Activated B cell treated with CpG ODN at 0.5 μM for 24 hours (primary cell): ENCODE measurements around the gene AKTIP. TPM values are rescaled to one million over a fixed set of nuclear protein-coding genes. Genes with fewer than 3 reads are reported as not detected.
"Not testable (repeated sequence)": the region's sequence is repeated elsewhere in the genome, so short reads cannot be mapped to it uniquely, and the experiment has no call there.

Source experiments
- ATAC-seq: fragments of 200-7000 bp; cut with Tn5 transposase; one replicate; pipeline ENCODE4 v1.10.0; 2021; ENCODE audit warnings: low read depth, mild to moderate bottlenecking, moderate library complexity
- CTCF ChIA-PET: fragments of 350-600 bp; sonication (Branson Sonifier 250); formaldehyde crosslinking; loops from one replicate; lab custom pipeline; 2021; ENCODE audit warnings: antibody characterized with exemption; lab: Charles Lee
- POLR2A ChIA-PET: fragments of 350-600 bp; sonication (Branson Sonifier 250); formaldehyde crosslinking; loops from one replicate; lab custom pipeline; 2021; ENCODE audit warnings: antibody characterized with exemption; lab: Charles Lee
- DNase-seq: peaks from one replicate; pipeline ENCODE4 v3.0.0; 2022
- H3K27ac Mint-ChIP-seq: one replicate; pipeline ENCODE4 v1.8.0; 2020; ENCODE audit warnings: mixed read lengths
- H3K27me3 Mint-ChIP-seq: one replicate; pipeline ENCODE4 v1.8.0; 2021; ENCODE audit warnings: mixed read lengths
- H3K36me3 Mint-ChIP-seq: one replicate; pipeline ENCODE4 v1.8.0; 2021; ENCODE audit warnings: low read depth, mixed read lengths
- H3K4me1 Mint-ChIP-seq: one replicate; pipeline ENCODE4 v1.8.0; 2021; ENCODE audit warnings: mixed read lengths
- H3K4me3 Mint-ChIP-seq: one replicate; pipeline ENCODE4 v1.8.0; 2020; ENCODE audit warnings: mild to moderate bottlenecking, mixed read lengths
- H3K9me3 Mint-ChIP-seq: one replicate; pipeline ENCODE4 v1.8.0; 2020; ENCODE audit warnings: mixed read lengths
- CTCF ChIP-seq: fragments of 200-600 bp; IDR thresholded peaks from one replicate; pipeline ENCODE4 v1.8.0; 2022; ENCODE audit warnings: antibody characterized with exemption, mild to moderate bottlenecking
- intact Hi-C: fragments of 100-400 bp; cut with micrococcal nuclease; formaldehyde crosslinking; loops from one replicate; pipeline ENCODE4 v1.15.1; 2024
- total RNA-seq: library from RNA; stranded (reverse); gene quantifications from 2 replicates; pipeline ENCODE4 v1.2.3, GENCODE V29; 2022

The AKTIP gene
- total RNA-seq, 1 donor from 2014 or later, result 22.8 TPM

GRCh38 chr16:53542283-53542682, 39.3 kb upstream of the AKTIP start:
- Mint-ChIP-seq H3K4me1 (peaks cover 4% of the 10 kb centered on the region), H3K9me3 (no peaks in the 10 kb centered on the region), H3K36me3 (no peaks in the 10 kb centered on the region), H3K27ac (no peak overlapping the region), H3K4me3 (no peak overlapping the region), H3K27me3 (peaks cover 11% of the 10 kb centered on the region)
- no peak for TF ChIP-seq CTCF
- intact Hi-C loops, result no loop called here
- DNase-seq, result no peak
- no peak for ATAC-seq
- POLR2A ChIA-PET, result no interaction called here
- CTCF ChIA-PET, result no interaction called here

GRCh38 chr16:53541326-53541725, 38.3 kb upstream of the AKTIP start:
- no peak for ATAC-seq
- Mint-ChIP-seq H3K4me3 (no peak overlapping the region), H3K27me3 (peaks cover 11% of the 10 kb centered on the region), H3K9me3 (no peaks in the 10 kb centered on the region), H3K4me1 (no peaks in the 10 kb centered on the region), H3K27ac (no peak overlapping the region), H3K36me3 (no peaks in the 10 kb centered on the region)
- TF ChIP-seq CTCF, result no peak
- POLR2A ChIA-PET, result no interaction called here
- DNase-seq, result no peak
- intact Hi-C loops, result no loop called here
- CTCF ChIA-PET, result interaction anchor here (1.2 kb wide), 1 partner anchor 9 kb away, joined by 3 read pairs; no protein-coding TSS in a partner anchor

GRCh38 chr16:53539759-53540718, 37.0 kb upstream of the AKTIP start:
- POLR2A ChIA-PET, H3K4me1 Mint-ChIP-seq, H3K36me3 Mint-ChIP-seq, intact Hi-C loops, H3K27ac Mint-ChIP-seq, ATAC-seq, H3K4me3 Mint-ChIP-seq, H3K9me3 Mint-ChIP-seq, H3K27me3 Mint-ChIP-seq, DNase-seq: not testable (repeated sequence)
- CTCF ChIA-PET, result interaction anchor here (1.2 kb wide), 1 partner anchor 10 kb away, joined by 3 read pairs; no protein-coding TSS in a partner anchor

GRCh38 chr16:53539346-53539745, 36.3 kb upstream of the AKTIP start:
- intact Hi-C loops, H3K27ac Mint-ChIP-seq, H3K27me3 Mint-ChIP-seq, DNase-seq, H3K36me3 Mint-ChIP-seq, CTCF ChIA-PET, H3K4me1 Mint-ChIP-seq, ATAC-seq, H3K9me3 Mint-ChIP-seq, H3K4me3 Mint-ChIP-seq, POLR2A ChIA-PET: not testable (repeated sequence)

- intact Hi-C loops, result no loop called here
- Mint-ChIP-seq H3K4me1 (peaks cover 11% of the 10 kb centered on the region), H3K36me3 (no peaks in the 10 kb centered on the region), H3K4me3 (no peak overlapping the region), H3K27me3 (peaks cover 3% of the 10 kb centered on the region), H3K27ac (no peak overlapping the region), H3K9me3 (no peaks in the 10 kb centered on the region)
- ATAC-seq, result no peak
- TF ChIP-seq CTCF, result no peak
- no peak for DNase-seq
- CTCF ChIA-PET, result interaction anchor here (1.2 kb wide), 1 partner anchor 1346 kb away, joined by 3 read pairs; no protein-coding TSS in a partner anchor
- POLR2A ChIA-PET, result no interaction called here
Observed at GRCh38 chr16:53537626-53538025, 34.6 kb upstream of the AKTIP start.

GRCh38 chr16:53534206-53534605, 31.2 kb upstream of the AKTIP start:
- DNase-seq (no peak), ATAC-seq (no peak)
- H3K36me3 Mint-ChIP-seq, result no peaks in the 10 kb centered on the region
- intact Hi-C loops, result no loop called here
- H3K4me1 Mint-ChIP-seq, result peaks cover 11% of the 10 kb centered on the region
- TF ChIP-seq CTCF, result no peak
- H3K27me3 Mint-ChIP-seq, result no peaks in the 10 kb centered on the region
- H3K4me3 Mint-ChIP-seq, result no peak overlapping the region
- H3K27ac Mint-ChIP-seq, result no peak overlapping the region
- ChIA-PET CTCF (interaction anchor here (1.0 kb wide), 1 partner anchor 16 kb away, joined by 3 read pairs; no protein-coding TSS in a partner anchor), POLR2A (no interaction called here)
- H3K9me3 Mint-ChIP-seq, result no peaks in the 10 kb centered on the region
